Measurements from ENCODE around the gene C14orf132.
"Not testable (repeated sequence)": the region's sequence is repeated elsewhere in the genome, so short reads cannot be mapped to it uniquely, and the experiment has no call there.

Gene C14orf132

DNA sequence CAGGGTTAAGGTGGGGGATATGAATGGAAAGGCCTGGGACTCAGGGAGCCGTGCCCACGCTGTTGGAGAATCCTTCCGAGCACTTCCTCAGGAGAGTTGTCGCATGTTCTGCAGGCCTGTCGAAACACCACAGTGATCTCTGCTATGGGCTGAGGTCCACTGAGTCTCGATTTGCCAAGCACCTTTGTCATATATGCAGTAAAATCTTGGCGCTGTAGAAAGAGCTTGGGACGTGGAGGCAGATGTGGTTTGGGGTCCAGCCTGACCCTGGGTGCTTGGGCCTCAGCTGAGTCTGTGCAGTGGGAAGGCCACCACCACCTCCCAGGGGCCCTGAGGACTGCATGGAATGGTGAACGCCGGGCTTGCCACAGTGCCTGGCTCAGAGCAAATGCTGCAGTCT lies 32.9 kb downstream of the C14orf132 start:
- Histone ChIP-seq H3K4me3 (ENCODE audit: low read depth, low read length) (no peak overlapping the region), H3K9me3 (ENCODE audit: severe bottlenecking) (peaks cover 4% of the 10 kb centered on the region), H3K36me3 (peaks cover 4% of the 10 kb centered on the region; the same call in 1 of the 2 replicates), H3K27me3 (ENCODE audit: insufficient read depth, low read depth, severe bottlenecking) (no peaks in the 10 kb centered on the region), H3K27ac (no peak overlapping the region)
- no peak for DNase-seq
- TF ChIP-seq, protein P1, sequence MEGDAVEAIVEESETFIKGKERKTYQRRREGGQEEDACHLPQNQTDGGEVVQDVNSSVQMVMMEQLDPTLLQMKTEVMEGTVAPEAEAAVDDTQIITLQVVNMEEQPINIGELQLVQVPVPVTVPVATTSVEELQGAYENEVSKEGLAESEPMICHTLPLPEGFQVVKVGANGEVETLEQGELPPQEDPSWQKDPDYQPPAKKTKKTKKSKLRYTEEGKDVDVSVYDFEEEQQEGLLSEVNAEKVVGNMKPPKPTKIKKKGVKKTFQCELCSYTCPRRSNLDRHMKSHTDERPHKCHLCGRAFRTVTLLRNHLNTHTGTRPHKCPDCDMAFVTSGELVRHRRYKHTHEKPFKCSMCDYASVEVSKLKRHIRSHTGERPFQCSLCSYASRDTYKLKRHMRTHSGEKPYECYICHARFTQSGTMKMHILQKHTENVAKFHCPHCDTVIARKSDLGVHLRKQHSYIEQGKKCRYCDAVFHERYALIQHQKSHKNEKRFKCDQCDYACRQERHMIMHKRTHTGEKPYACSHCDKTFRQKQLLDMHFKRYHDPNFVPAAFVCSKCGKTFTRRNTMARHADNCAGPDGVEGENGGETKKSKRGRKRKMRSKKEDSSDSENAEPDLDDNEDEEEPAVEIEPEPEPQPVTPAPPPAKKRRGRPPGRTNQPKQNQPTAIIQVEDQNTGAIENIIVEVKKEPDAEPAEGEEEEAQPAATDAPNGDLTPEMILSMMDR (IDR thresholded peaks at IDR 0.05; ENCODE audit: low read depth, low read length) = no peak

DNA sequence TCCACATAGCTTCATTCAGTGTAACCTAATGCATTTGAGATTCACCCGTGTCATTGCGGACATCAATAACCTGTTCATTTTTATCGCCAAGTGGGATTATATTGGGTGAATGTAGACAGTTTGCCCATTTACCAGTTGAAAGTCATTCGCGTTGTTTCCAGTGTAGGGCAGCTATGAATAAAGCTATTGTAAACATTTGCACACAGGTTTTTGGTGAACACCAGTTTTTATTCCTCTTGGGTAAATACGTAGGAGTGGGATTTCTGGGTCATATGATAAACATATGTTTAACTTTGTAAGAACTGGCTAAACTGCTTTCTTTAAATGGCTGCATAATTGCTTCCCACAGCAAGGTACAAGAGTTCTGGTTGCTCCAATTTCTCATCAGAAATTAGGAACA lies 33.6 kb downstream of the C14orf132 start:
- Histone ChIP-seq H3K9me3 (ENCODE audit: severe bottlenecking) (peaks cover 4% of the 10 kb centered on the region), H3K27ac (no peak overlapping the region), H3K36me3 (peaks cover 4% of the 10 kb centered on the region; the same call in 1 of the 2 replicates), H3K4me3 (ENCODE audit: low read depth, low read length) (no peak overlapping the region), H3K27me3 (ENCODE audit: insufficient read depth, low read depth, severe bottlenecking) (no peaks in the 10 kb centered on the region)
- DNase-seq = no peak
- TF ChIP-seq, protein P1 (IDR thresholded peaks at IDR 0.05; ENCODE audit: low read depth, low read length) = no peak

DNA sequence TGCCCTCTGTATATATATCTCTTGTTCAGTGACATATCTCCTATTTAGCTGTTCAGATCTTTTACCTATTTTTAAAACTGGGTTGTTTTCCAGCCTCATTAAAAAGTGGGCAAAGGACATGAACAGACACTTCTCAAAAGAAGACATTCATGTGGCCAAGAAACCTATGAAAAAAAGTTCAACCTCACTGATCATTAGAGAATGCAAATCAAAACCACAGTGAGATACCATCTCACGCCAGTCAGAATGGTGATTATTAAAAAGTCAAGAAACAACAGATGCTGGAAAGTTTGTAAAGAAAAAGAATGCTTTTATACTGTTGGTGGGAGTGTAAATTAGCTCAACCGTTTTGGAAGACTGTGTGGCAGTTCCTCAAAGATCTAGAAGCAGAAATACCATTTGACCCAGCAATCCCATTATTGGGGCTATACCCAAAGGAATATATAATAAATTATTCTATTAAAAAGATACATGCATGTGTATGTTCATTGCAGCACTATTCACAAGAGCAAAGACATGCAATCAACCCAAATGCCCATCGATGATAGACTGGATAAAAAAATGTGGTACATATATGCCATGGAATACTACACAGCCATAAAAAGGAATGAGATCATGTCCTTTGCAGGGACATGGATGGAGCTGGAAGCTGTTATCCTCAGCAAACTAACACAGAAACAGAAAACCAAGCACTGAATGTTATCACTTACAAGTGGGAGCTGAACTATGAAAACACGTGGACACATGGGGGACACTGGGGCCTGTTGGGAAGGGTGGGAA lies 34.3 kb downstream of the C14orf132 start:
- H3K9me3 ChIP-seq (ENCODE audit: severe bottlenecking); H3K27ac ChIP-seq; DNase-seq; H3K27me3 ChIP-seq (ENCODE audit: insufficient read depth, low read depth, severe bottlenecking); H3K36me3 ChIP-seq; H3K4me3 ChIP-seq (ENCODE audit: low read depth, low read length): not testable (repeated sequence)

DNA sequence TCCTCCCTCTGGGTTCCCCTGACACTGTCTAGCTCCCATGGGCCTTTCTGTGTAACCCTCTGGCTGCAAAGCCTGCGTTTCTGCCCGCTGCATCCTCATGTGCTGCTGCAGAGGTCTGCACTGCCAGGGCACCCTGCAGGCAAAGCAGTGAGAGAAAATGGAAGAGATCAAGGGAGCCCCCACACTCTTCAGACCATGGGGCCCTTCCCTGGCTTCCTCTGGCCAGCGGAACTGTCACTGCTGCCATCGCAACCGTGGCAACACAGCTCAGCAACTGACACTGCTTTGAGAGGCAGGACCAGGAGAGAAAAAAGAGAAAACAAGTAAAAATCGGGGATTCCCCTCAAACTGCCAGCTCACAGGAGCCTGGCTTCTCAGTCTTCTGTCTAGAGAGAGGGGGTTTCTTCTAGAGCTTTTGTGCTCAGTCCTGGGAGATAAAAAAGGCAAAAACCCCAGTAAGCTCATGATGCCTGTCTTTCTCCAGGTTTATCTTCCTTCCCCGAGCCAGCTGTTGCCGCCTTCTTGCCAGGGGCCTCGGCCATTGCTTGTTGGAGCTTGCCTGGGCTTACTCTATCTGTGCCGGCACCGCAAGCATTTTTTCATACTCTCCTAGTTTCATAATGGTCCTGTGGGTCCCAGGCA lies 38.9 kb downstream of the C14orf132 start:
- TF ChIP-seq, protein P1 (IDR thresholded peaks at IDR 0.05; ENCODE audit: low read depth, low read length) = no peak
- H3K27ac ChIP-seq = no peak overlapping the region
- DNase-seq = no peak
- 0 out of 2 replicates have a peak, but pooled peaks cover 4% of the 10 kb centered on the region for H3K36me3 ChIP-seq
- no peak overlapping the region for H3K4me3 ChIP-seq (ENCODE audit: low read depth, low read length)
- peaks cover 4% of the 10 kb centered on the region for H3K9me3 ChIP-seq (ENCODE audit: severe bottlenecking)
- no peaks in the 10 kb centered on the region for H3K27me3 ChIP-seq (ENCODE audit: insufficient read depth, low read depth, severe bottlenecking)

DNA sequence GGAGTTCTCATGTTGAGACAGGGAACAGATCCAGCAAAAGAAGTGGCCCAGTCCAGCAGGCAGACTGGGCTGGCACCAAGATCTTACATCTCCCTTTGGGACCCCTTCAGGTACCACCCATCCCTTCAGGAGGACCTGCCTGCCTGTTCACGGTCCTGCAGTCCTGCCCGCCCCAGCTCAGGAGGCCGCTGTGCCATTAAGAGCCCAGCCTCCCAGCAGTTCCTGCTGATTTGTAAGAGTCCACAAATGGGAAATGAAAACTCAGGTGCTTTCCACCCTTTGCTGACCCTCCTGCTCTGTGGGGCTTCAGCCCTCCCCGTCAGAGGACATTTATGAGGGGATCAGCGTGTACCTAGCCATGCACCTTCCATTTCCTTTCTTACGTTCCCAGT lies 39.5 kb downstream of the C14orf132 start:
- TF ChIP-seq, protein P1 (IDR thresholded peaks at IDR 0.05; ENCODE audit: low read depth, low read length) = no peak
- Histone ChIP-seq H3K9me3 (ENCODE audit: severe bottlenecking) (peaks cover 3% of the 10 kb centered on the region), H3K27ac (no peak overlapping the region), H3K27me3 (ENCODE audit: insufficient read depth, low read depth, severe bottlenecking) (no peaks in the 10 kb centered on the region), H3K36me3 (0 out of 2 replicates have a peak, but pooled peaks cover 4% of the 10 kb centered on the region), H3K4me3 (ENCODE audit: low read depth, low read length) (no peak overlapping the region)
- DNase-seq = no peak

DNA sequence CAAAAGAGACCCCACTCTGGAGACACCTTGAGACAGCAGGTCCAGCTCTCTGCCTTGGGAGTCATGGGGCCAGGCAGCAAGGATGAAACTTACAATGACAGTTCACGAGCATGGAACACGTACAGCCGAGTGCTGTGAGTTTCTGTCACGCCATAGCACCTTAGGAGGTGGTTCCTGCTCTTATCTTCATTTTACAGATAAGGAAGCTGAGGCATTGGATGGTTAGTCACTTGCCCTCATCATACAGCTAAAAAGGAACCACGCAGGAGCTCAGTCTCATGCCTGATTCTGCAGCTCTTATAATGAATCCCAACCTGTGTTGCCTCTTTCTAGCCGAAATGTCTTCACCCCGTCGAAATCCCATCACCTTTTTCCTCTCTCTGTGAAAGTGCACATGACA lies 39.9 kb downstream of the C14orf132 start:
- TF ChIP-seq, protein P1 (IDR thresholded peaks at IDR 0.05; ENCODE audit: low read depth, low read length) = no peak
- H3K27ac ChIP-seq = no peak overlapping the region
- no peaks in the 10 kb centered on the region for H3K27me3 ChIP-seq (ENCODE audit: insufficient read depth, low read depth, severe bottlenecking)
- H3K9me3 ChIP-seq (ENCODE audit: severe bottlenecking) = no peaks in the 10 kb centered on the region
- no peaks in the 10 kb centered on the region for H3K36me3 ChIP-seq
- no peak overlapping the region for H3K4me3 ChIP-seq (ENCODE audit: low read depth, low read length)
- no peak for DNase-seq
